ENCODE results near the gene PAX5. TPM values are rescaled to one million over a fixed set of nuclear protein-coding genes. Genes with fewer than 3 reads are reported as not detected.

PAX5 gene
- total and polyA plus RNA-seq, 2 of the 13 experiments (the other 11 are each of a cell fraction or from before 2014, with no cell fraction given) = not detected

DNA sequence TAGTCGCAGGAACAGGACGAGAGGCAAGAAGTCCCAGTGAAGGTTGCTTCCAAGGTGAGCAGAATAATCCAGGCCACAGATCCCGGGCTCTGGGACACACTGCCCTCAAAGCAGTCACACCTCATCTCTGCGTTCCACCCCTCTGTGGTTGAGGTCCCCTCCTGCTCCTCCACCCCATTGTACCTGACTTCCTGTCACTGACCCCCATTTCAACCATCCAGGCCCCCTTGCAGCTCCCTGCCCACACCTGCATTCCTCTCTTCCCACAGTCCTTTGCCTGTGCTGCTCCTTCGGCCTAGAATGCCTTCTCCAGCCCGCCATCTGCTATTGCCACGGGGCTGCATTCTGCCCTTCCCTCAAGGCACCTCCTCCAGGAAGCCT is 73.5 kb downstream of the PAX5 start (continued):
- TF ChIP-seq, protein P1, sequence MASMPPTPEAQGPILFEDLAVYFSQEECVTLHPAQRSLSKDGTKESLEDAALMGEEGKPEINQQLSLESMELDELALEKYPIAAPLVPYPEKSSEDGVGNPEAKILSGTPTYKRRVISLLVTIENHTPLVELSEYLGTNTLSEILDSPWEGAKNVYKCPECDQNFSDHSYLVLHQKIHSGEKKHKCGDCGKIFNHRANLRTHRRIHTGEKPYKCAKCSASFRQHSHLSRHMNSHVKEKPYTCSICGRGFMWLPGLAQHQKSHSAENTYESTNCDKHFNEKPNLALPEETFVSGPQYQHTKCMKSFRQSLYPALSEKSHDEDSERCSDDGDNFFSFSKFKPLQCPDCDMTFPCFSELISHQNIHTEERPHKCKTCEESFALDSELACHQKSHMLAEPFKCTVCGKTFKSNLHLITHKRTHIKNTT (CRISPR knock-in tag; IDR thresholded peaks at IDR 0.05) = no peak

DNA sequence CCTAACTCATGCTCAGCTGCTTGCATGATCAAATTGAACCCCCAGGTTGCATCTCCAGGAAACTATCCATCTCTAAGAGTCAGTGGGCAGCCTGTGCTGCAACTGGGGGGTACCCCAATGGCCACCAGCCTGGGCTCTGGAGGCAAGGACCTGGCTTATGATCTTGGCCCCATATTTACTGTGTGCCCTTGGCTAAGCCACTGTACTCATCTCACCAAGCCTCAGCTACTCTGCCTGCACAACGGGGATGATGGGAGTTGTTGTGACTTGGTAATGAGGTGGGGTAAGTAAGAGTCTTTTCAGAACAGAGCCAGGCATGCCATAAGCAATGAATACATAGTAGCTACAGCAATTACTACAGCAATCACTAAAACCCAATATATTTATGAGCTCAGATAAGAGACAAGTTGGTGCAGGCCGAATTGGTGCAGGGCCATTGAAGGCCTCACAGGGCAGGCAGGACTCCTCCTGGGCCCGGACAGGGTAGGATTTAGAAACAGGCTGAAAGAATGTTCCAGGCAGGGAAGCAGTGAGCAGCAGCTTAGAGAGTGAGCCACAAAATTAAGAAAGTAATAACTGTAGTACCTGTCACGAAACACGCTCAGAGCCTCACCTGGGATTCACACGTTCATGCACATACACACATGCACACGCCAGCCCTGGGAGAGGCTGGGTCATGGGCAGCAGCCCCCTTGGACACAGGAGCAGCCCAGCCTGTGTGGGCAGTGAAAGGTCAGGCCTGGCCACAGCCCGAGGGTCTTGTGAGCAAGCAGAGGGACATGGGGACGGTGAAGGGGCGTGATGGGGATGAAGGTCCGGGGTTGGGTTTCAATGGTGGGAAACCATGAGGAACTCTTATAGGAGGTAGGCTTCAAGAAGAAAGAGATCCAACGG is 74.1 kb downstream of the PAX5 start:
- no peak for DNase-seq (ENCODE audit: low spot score)
- Histone ChIP-seq H3K9me3 (ENCODE audit: low read length) (no peaks in the 10 kb centered on the region), H2AFZ (ENCODE audit: low read length) (no peak overlapping the region), H3K27me3 (ENCODE audit: control insufficient read depth in 1 of 2, insufficient read depth in 2 of 2, low read length in 2 of 2) (peaks cover 0 to 25% of the 10 kb centered on the region in 2 experiments; a peak in 3 of 5 replicates), H3K4me3 (replicated peaks in 1 of 3; ENCODE audit: insufficient read depth in 1 of 3, low read depth in 2 of 3, low read length in 3 of 3) (no peak overlapping the region), H3K79me2 (ENCODE audit: insufficient read depth, low read length) (no peaks in the 10 kb centered on the region), H3K4me1 (ENCODE audit: insufficient read depth, low read length) (no peaks in the 10 kb centered on the region), H3K27ac (ENCODE audit: extremely low read length, insufficient read depth, low read length) (no peak overlapping the region), H3K4me2 (ENCODE audit: low read depth, low read length) (no peak overlapping the region), H4K20me1 (ENCODE audit: insufficient read depth, low read length) (no peaks in the 10 kb centered on the region), H3K36me3 (replicated peaks in 1 of 2; ENCODE audit: control insufficient read depth in 1 of 2, insufficient read depth in 2 of 2, low read length in 2 of 2) (no peaks in the 10 kb centered on the region), H3K9ac (ENCODE audit: insufficient read depth, low read depth, low read length) (no peak overlapping the region)
- ChIA-PET POLR2A (no interaction called here), CTCF (ENCODE audit: low intra/inter-chr PET ratio, low total read pairs) (no interaction called here)
- in situ Hi-C loops (cut with HindIII; ENCODE audit: extremely low pct_ligation_motif_present, low pct_unique_long_range_greater_than_20kb) (no loop called here), intact Hi-C loops (cut with micrococcal nuclease; ENCODE audit: unreplicated experiment) (no loop called here)
- 40% methylated on average over 9 of the region's 12 CpGs for WGBS (ENCODE audit: low lambda C conversion rate)
- no peak for ATAC-seq
- no peak for TF ChIP-seq FOXA3 (CRISPR knock-in tag; IDR thresholded peaks at IDR 0.05)
- TF ChIP-seq, protein P2, sequence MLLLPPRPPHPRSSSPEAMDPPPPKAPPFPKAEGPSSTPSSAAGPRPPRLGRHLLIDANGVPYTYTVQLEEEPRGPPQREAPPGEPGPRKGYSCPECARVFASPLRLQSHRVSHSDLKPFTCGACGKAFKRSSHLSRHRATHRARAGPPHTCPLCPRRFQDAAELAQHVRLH (CRISPR knock-in tag; IDR thresholded peaks at IDR 0.05; ENCODE audit: borderline replicate concordance, low read depth) = no peak
- TF ChIP-seq PHF20 (CRISPR knock-in tag; IDR thresholded peaks at IDR 0.05) = no peak
- TF ChIP-seq PAF1 (CRISPR knock-in tag; IDR thresholded peaks at IDR 0.05) = no peak
- TF ChIP-seq, protein P3, sequence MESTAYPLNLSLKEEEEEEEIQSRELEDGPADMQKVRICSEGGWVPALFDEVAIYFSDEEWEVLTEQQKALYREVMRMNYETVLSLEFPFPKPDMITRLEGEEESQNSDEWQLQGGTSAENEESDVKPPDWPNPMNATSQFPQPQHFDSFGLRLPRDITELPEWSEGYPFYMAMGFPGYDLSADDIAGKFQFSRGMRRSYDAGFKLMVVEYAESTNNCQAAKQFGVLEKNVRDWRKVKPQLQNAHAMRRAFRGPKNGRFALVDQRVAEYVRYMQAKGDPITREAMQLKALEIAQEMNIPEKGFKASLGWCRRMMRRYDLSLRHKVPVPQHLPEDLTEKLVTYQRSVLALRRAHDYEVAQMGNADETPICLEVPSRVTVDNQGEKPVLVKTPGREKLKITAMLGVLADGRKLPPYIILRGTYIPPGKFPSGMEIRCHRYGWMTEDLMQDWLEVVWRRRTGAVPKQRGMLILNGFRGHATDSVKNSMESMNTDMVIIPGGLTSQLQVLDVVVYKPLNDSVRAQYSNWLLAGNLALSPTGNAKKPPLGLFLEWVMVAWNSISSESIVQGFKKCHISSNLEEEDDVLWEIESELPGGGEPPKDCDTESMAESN (CRISPR knock-in tag; conservative IDR thresholded peaks at IDR 0.05) = no peak
- TF ChIP-seq TCF7 (IDR thresholded peaks at IDR 0.05; ENCODE audit: low read depth) = no peak
- TF ChIP-seq MIER2 (CRISPR knock-in tag; IDR thresholded peaks at IDR 0.05) = no peak
- TF ChIP-seq ZFP36 (IDR thresholded peaks at IDR 0.05; ENCODE audit: borderline replicate concordance, low read depth, low read length, partially characterized antibody) = no peak
- no peak for TF ChIP-seq ZNF235 (CRISPR knock-in tag; IDR thresholded peaks at IDR 0.05; ENCODE audit: borderline replicate concordance)
- TF ChIP-seq RARA (CRISPR knock-in tag; IDR thresholded peaks at IDR 0.05) = no peak
- TF ChIP-seq HOXD1 (CRISPR knock-in tag; IDR thresholded peaks at IDR 0.05) = no peak
- TF ChIP-seq CENPT (CRISPR knock-in tag; IDR thresholded peaks at IDR 0.05; ENCODE audit: low read depth) = no peak
- no TSS peak for BruUV-seq (replicated peaks)
- FAIRE-seq = no peak

All from HepG2 (cell line).